HEK293 (cell line): Measurements from ENCODE around the gene FAM83E.

Experiments
- CTCF ChIA-PET: fragments of 350-600 bp; formaldehyde crosslinking; extraction: SDS; loops from one replicate; lab custom pipeline; 2021; ENCODE audit warnings: antibody characterized with exemption; lab: Yijun Ruan, JAX
- POLR2A ChIA-PET: fragments of 300-600 bp; formaldehyde crosslinking; extraction: SDS; loops from one replicate; lab custom pipeline; 2020; ENCODE audit warnings: antibody characterized with exemption, inconsistent platforms; lab: Yijun Ruan, JAX
- H3K27ac ChIP-seq: fragments of 200-500 bp; sonication (Bioruptor generic); 2 replicates; pipeline ENCODE4 v1.5.1; 2014; ENCODE audit warnings: low read depth, low read length, control low read depth, inconsistent platforms; ENCODE audit errors: extremely low read depth
- H3K36me3 ChIP-seq, 2 experiments: fragments of 200-500 bp in 1 of 2; sonication (Bioruptor generic) in 1 of 2; 1 replicate in 1 of 2; 2 replicates in 1 of 2; pipeline ENCODE4 v1.5.1; 2014 to 2017; ENCODE audit warnings: inconsistent platforms in 2 of 2, low read length in 2 of 2; ENCODE audit not compliant: control insufficient read depth in 2 of 2, insufficient read depth in 1 of 2
- H3K4me1 ChIP-seq: fragments of 200-500 bp; sonication (Bioruptor generic); 2 replicates; pipeline ENCODE4 v1.5.1; 2014; ENCODE audit warnings: mild to moderate bottlenecking, low read length, inconsistent platforms; ENCODE audit not compliant: control insufficient read depth, insufficient read depth
- H3K4me3 ChIP-seq: 2 replicates; pipeline ENCODE4 v1.5.1; 2011; ENCODE audit warnings: low read depth, mild to moderate bottlenecking, control low read depth, low read length, moderate library complexity
- H3K9me3 ChIP-seq: fragments of 200-500 bp; sonication (Bioruptor generic); 2 replicates; pipeline ENCODE4 v1.5.1; 2014; ENCODE audit warnings: low read depth, low read length, inconsistent platforms; ENCODE audit not compliant: control insufficient read depth, insufficient read depth
- GLIS2 ChIP-seq: fragments of 450-650 bp; formaldehyde crosslinking; IDR thresholded peaks from 2 replicates; pipeline ENCODE4 v1.5.1; 2016; ENCODE audit warnings: missing biosample characterization, missing genetic modification characterization
- HOXA7 ChIP-seq: sonication (generic); formaldehyde crosslinking; IDR thresholded peaks from 2 replicates; pipeline ENCODE4 v1.8.1; 2022; ENCODE audit warnings: missing genetic modification reagents, borderline replicate concordance
- IKZF3 ChIP-seq: fragments of 450-650 bp; IDR thresholded peaks from 2 replicates; pipeline ENCODE4 v1.5.0; 2018; ENCODE audit warnings: missing biosample characterization, mild to moderate bottlenecking, missing genetic modification characterization, moderate library complexity
- KLF8 ChIP-seq: fragments of 450-650 bp; formaldehyde crosslinking; IDR thresholded peaks from 2 replicates; pipeline ENCODE4 v1.5.1; 2016; ENCODE audit warnings: missing biosample characterization, missing genetic modification characterization
- REPIN1 ChIP-seq: fragments of 450-650 bp; formaldehyde crosslinking; IDR thresholded peaks from 2 replicates; pipeline ENCODE4 v1.5.1; 2017; ENCODE audit warnings: missing biosample characterization, missing genetic modification characterization, low read depth
- SALL2 ChIP-seq: fragments of 450-650 bp; formaldehyde crosslinking; IDR thresholded peaks from 2 replicates; pipeline ENCODE4 v1.5.0; 2017; ENCODE audit warnings: missing biosample characterization, mild to moderate bottlenecking, missing genetic modification characterization, borderline replicate concordance
- SCRT2 ChIP-seq: fragments of 450-650 bp; formaldehyde crosslinking; IDR thresholded peaks from 2 replicates; pipeline ENCODE4 v1.5.1; 2016; ENCODE audit warnings: missing biosample characterization, missing genetic modification characterization
- SP3 ChIP-seq: fragments of 450-650 bp; formaldehyde crosslinking; IDR thresholded peaks from 2 replicates; pipeline ENCODE4 v1.5.1; 2016; ENCODE audit warnings: missing biosample characterization, missing genetic modification characterization
- SP7 ChIP-seq: fragments of 450-650 bp; formaldehyde crosslinking; IDR thresholded peaks from 2 replicates; pipeline ENCODE4 v1.5.1; 2016; ENCODE audit warnings: missing biosample characterization, missing genetic modification characterization
- ZFP37 ChIP-seq: fragments of 450-650 bp; formaldehyde crosslinking; IDR thresholded peaks from 2 replicates; pipeline ENCODE4 v1.5.1; 2016; ENCODE audit warnings: missing biosample characterization, missing genetic modification characterization
- ZNF133 ChIP-seq: fragments of 450-650 bp; formaldehyde crosslinking; IDR thresholded peaks from 2 replicates; pipeline ENCODE4 v1.5.1; 2016; ENCODE audit warnings: missing biosample characterization, missing genetic modification characterization
- ZNF140 ChIP-seq: fragments of 450-650 bp; formaldehyde crosslinking; IDR thresholded peaks from 2 replicates; pipeline ENCODE4 v1.5.1; 2016; ENCODE audit warnings: missing biosample characterization, missing genetic modification characterization
- ZNF175 ChIP-seq: fragments of 450-650 bp; formaldehyde crosslinking; IDR thresholded peaks from 2 replicates; pipeline ENCODE4 v1.5.1; 2016; ENCODE audit warnings: missing biosample characterization, missing genetic modification characterization
- ZNF248 ChIP-seq: fragments of 450-650 bp; formaldehyde crosslinking; IDR thresholded peaks from 2 replicates; pipeline ENCODE4 v1.5.1; 2017; ENCODE audit warnings: missing biosample characterization, missing genetic modification characterization
- ZNF391 ChIP-seq: fragments of 450-650 bp; formaldehyde crosslinking; IDR thresholded peaks from 2 replicates; pipeline ENCODE4 v1.5.1; 2016; ENCODE audit warnings: low read depth, missing biosample characterization, missing genetic modification characterization, borderline replicate concordance
- ZNF423 ChIP-seq: fragments of 450-650 bp; formaldehyde crosslinking; IDR thresholded peaks from 2 replicates; pipeline ENCODE4 v1.5.1; 2016; ENCODE audit warnings: missing biosample characterization, missing genetic modification characterization
- ZNF48 ChIP-seq: fragments of 450-650 bp; formaldehyde crosslinking; IDR thresholded peaks from 2 replicates; pipeline ENCODE4 v1.5.1; 2016; ENCODE audit warnings: missing biosample characterization, missing genetic modification characterization
- ZNF521 ChIP-seq: fragments of 450-650 bp; formaldehyde crosslinking; IDR thresholded peaks from 2 replicates; pipeline ENCODE4 v1.5.1; 2017; ENCODE audit warnings: missing biosample characterization, mild to moderate bottlenecking, missing genetic modification characterization
- ZNF544 ChIP-seq: fragments of 450-650 bp; formaldehyde crosslinking; IDR thresholded peaks from 2 replicates; pipeline ENCODE4 v1.5.0; 2017; ENCODE audit warnings: missing biosample characterization, missing genetic modification characterization
- ZNF621 ChIP-seq: fragments of 450-650 bp; formaldehyde crosslinking; IDR thresholded peaks from 2 replicates; pipeline ENCODE4 v1.5.1; 2017; ENCODE audit warnings: missing biosample characterization, missing genetic modification characterization
- ZSCAN16 ChIP-seq: fragments of 450-650 bp; formaldehyde crosslinking; IDR thresholded peaks from 2 replicates; pipeline ENCODE4 v1.5.1; 2016; ENCODE audit warnings: missing biosample characterization, missing genetic modification characterization
- ZSCAN23 ChIP-seq: fragments of 450-650 bp; formaldehyde crosslinking; IDR thresholded peaks from 2 replicates; pipeline ENCODE4 v1.5.1; 2016; ENCODE audit warnings: missing biosample characterization, missing genetic modification characterization
- TF ChIP-seq, protein P1 (sequence below): fragments of 450-650 bp; formaldehyde crosslinking; IDR thresholded peaks from 2 replicates; pipeline ENCODE4 v1.5.1; 2016; ENCODE audit warnings: missing biosample characterization, missing genetic modification characterization, borderline replicate concordance
- TF ChIP-seq, protein P2 (sequence below): fragments of 450-650 bp; formaldehyde crosslinking; IDR thresholded peaks from 2 replicates; pipeline ENCODE4 v1.5.1; 2016; ENCODE audit warnings: missing biosample characterization, missing genetic modification characterization
- TF ChIP-seq, protein P3 (sequence below): fragments of 450-650 bp; formaldehyde crosslinking; IDR thresholded peaks from 2 replicates; pipeline ENCODE4 v1.5.1; 2016; ENCODE audit warnings: missing biosample characterization, missing genetic modification characterization, low read depth
- TF ChIP-seq, protein P4 (sequence below): fragments of 450-650 bp; formaldehyde crosslinking; IDR thresholded peaks from 2 replicates; pipeline ENCODE4 v1.5.0; 2017; ENCODE audit warnings: missing biosample characterization, missing genetic modification characterization, borderline replicate concordance

FAM83E gene

DNA sequence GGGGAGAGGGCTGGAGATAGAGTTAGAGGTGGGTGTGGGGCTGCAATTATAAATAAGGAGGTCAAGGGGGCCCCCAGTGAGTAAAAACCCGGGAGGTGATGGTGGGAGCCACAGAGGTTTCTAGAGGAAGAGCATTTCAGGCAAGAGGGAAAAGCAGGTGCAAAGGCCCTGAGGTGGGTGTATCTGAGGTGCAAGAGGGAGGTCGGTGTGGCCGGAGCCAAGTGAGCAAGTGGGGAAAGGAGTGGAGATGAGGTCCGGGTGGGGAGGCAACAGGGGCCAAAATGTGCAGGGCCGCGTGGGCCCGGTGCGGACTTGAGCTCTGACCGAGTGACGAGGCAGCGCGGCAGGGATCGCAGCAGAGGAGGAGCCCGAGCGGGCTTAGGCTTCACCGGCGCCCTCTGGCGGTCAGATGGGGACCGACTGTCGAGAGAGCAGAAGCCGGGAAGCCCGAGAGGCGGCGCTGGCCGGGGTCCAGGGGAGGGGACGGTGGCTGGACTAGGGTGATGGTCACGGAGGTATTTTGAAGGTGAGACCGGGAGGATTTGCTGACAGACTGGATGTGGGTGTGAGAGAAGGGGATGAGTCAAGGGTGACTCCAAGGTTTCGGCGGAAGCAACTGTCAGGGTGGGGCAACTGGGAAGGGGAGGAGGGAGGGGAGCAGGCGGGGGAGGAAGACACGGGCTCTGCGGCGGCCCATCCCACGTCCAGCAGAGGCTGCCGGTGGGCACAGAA lies 26.0 kb downstream of the FAM83E start:
- CTCF ChIA-PET = interaction anchor here (0.5 to 12.4 kb wide), 41 partner anchors 8 to 1728 kb away, joined by 3 to 272 read pairs (median 4); partner anchors contain the start of genes DBP and SPACA4
- no peaks in the 10 kb centered on the region for H3K9me3 ChIP-seq
- H3K4me1 ChIP-seq = no peaks in the 10 kb centered on the region
- no peaks in the 10 kb centered on the region for H3K36me3 ChIP-seq
- no peak overlapping the region for H3K27ac ChIP-seq
- peak overlapping the region; percentile 47 for H3K4me3 ChIP-seq
- POLR2A ChIA-PET = interaction anchor here (0.8 to 1.5 kb wide), 9 partner anchors 14 to 226 kb away, joined by 3 to 11 read pairs (median 4); partner anchors contain the start of genes RPL18 and SPHK2
- 0 out of 2 replicates have a peak, but pooled peaks have one; percentile 27 for TF ChIP-seq GLIS2 (tag by site-specific recombination)
- TF ChIP-seq, protein P1, sequence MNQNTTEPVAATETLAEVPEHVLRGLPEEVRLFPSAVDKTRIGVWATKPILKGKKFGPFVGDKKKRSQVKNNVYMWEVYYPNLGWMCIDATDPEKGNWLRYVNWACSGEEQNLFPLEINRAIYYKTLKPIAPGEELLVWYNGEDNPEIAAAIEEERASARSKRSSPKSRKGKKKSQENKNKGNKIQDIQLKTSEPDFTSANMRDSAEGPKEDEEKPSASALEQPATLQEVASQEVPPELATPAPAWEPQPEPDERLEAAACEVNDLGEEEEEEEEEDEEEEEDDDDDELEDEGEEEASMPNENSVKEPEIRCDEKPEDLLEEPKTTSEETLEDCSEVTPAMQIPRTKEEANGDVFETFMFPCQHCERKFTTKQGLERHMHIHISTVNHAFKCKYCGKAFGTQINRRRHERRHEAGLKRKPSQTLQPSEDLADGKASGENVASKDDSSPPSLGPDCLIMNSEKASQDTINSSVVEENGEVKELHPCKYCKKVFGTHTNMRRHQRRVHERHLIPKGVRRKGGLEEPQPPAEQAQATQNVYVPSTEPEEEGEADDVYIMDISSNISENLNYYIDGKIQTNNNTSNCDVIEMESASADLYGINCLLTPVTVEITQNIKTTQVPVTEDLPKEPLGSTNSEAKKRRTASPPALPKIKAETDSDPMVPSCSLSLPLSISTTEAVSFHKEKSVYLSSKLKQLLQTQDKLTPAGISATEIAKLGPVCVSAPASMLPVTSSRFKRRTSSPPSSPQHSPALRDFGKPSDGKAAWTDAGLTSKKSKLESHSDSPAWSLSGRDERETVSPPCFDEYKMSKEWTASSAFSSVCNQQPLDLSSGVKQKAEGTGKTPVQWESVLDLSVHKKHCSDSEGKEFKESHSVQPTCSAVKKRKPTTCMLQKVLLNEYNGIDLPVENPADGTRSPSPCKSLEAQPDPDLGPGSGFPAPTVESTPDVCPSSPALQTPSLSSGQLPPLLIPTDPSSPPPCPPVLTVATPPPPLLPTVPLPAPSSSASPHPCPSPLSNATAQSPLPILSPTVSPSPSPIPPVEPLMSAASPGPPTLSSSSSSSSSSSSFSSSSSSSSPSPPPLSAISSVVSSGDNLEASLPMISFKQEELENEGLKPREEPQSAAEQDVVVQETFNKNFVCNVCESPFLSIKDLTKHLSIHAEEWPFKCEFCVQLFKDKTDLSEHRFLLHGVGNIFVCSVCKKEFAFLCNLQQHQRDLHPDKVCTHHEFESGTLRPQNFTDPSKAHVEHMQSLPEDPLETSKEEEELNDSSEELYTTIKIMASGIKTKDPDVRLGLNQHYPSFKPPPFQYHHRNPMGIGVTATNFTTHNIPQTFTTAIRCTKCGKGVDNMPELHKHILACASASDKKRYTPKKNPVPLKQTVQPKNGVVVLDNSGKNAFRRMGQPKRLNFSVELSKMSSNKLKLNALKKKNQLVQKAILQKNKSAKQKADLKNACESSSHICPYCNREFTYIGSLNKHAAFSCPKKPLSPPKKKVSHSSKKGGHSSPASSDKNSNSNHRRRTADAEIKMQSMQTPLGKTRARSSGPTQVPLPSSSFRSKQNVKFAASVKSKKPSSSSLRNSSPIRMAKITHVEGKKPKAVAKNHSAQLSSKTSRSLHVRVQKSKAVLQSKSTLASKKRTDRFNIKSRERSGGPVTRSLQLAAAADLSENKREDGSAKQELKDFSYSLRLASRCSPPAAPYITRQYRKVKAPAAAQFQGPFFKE (tag by site-specific recombination) = no peak
- TF ChIP-seq, protein P2, sequence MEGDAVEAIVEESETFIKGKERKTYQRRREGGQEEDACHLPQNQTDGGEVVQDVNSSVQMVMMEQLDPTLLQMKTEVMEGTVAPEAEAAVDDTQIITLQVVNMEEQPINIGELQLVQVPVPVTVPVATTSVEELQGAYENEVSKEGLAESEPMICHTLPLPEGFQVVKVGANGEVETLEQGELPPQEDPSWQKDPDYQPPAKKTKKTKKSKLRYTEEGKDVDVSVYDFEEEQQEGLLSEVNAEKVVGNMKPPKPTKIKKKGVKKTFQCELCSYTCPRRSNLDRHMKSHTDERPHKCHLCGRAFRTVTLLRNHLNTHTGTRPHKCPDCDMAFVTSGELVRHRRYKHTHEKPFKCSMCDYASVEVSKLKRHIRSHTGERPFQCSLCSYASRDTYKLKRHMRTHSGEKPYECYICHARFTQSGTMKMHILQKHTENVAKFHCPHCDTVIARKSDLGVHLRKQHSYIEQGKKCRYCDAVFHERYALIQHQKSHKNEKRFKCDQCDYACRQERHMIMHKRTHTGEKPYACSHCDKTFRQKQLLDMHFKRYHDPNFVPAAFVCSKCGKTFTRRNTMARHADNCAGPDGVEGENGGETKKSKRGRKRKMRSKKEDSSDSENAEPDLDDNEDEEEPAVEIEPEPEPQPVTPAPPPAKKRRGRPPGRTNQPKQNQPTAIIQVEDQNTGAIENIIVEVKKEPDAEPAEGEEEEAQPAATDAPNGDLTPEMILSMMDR (tag by site-specific recombination) = peak; percentile 100
- TF ChIP-seq, protein P3, sequence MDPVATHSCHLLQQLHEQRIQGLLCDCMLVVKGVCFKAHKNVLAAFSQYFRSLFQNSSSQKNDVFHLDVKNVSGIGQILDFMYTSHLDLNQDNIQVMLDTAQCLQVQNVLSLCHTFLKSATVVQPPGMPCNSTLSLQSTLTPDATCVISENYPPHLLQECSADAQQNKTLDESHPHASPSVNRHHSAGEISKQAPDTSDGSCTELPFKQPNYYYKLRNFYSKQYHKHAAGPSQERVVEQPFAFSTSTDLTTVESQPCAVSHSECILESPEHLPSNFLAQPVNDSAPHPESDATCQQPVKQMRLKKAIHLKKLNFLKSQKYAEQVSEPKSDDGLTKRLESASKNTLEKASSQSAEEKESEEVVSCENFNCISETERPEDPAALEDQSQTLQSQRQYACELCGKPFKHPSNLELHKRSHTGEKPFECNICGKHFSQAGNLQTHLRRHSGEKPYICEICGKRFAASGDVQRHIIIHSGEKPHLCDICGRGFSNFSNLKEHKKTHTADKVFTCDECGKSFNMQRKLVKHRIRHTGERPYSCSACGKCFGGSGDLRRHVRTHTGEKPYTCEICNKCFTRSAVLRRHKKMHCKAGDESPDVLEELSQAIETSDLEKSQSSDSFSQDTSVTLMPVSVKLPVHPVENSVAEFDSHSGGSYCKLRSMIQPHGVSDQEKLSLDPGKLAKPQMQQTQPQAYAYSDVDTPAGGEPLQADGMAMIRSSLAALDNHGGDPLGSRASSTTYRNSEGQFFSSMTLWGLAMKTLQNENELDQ (tag by site-specific recombination) = no peak
- no peak for TF ChIP-seq ZNF248
- no peak for TF ChIP-seq SALL2 (tag by site-specific recombination)
- TF ChIP-seq REPIN1 (tag by site-specific recombination) = peak; percentile 92; the same call in 1 of the 2 replicates
- no peak for TF ChIP-seq ZNF175
- TF ChIP-seq, protein P4, sequence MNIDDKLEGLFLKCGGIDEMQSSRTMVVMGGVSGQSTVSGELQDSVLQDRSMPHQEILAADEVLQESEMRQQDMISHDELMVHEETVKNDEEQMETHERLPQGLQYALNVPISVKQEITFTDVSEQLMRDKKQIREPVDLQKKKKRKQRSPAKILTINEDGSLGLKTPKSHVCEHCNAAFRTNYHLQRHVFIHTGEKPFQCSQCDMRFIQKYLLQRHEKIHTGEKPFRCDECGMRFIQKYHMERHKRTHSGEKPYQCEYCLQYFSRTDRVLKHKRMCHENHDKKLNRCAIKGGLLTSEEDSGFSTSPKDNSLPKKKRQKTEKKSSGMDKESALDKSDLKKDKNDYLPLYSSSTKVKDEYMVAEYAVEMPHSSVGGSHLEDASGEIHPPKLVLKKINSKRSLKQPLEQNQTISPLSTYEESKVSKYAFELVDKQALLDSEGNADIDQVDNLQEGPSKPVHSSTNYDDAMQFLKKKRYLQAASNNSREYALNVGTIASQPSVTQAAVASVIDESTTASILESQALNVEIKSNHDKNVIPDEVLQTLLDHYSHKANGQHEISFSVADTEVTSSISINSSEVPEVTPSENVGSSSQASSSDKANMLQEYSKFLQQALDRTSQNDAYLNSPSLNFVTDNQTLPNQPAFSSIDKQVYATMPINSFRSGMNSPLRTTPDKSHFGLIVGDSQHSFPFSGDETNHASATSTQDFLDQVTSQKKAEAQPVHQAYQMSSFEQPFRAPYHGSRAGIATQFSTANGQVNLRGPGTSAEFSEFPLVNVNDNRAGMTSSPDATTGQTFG = no peak
- no peak for TF ChIP-seq ZNF48
- peak; percentile 28 for TF ChIP-seq SCRT2 (tag by site-specific recombination)
- TF ChIP-seq KLF8 (tag by site-specific recombination) = peak; percentile 89
- TF ChIP-seq ZNF140 (tag by site-specific recombination) = no peak
- no peak for TF ChIP-seq IKZF3 (tag by site-specific recombination)
- peak; percentile 92; the same call in 1 of the 2 replicates for TF ChIP-seq ZFP37 (tag by site-specific recombination)
- no peak for TF ChIP-seq ZSCAN16
- no peak for TF ChIP-seq ZNF544 (tag by site-specific recombination)
- TF ChIP-seq ZSCAN23 = no peak
- no peak for TF ChIP-seq HOXA7
- no peak for TF ChIP-seq ZNF521 (tag by site-specific recombination)
- no peak for TF ChIP-seq ZNF133
- TF ChIP-seq ZNF423 = 0 out of 2 replicates have a peak, but pooled peaks have one; percentile 35
- no peak for TF ChIP-seq ZNF621 (tag by site-specific recombination)
- peak; percentile 85; the same call in 1 of the 2 replicates for TF ChIP-seq ZNF391 (tag by site-specific recombination)
- TF ChIP-seq SP3 (tag by site-specific recombination) = peak; percentile 80
- peak; percentile 87 for TF ChIP-seq SP7
